ENCODE data around the gene NDUFAB1.

Gene NDUFAB1

GRCh38 chr16:23556881-23557778 is 39.0 kb downstream of the NDUFAB1 start, which contains the start of the genes EARS2 and UBFD1 (continued):
- TF ChIP-seq YY1 (tag by site-specific recombination; IDR thresholded peaks at IDR 0.05), result peak; percentile 86
- TF ChIP-seq ZNF354C (tag by site-specific recombination; IDR thresholded peaks at IDR 0.05; ENCODE audit: borderline replicate concordance, low read depth), result no peak
- no peak for TF ChIP-seq REPIN1 (tag by site-specific recombination; IDR thresholded peaks at IDR 0.05; ENCODE audit: low read depth)
- no peak for TF ChIP-seq ZNF530 (tag by site-specific recombination; IDR thresholded peaks at IDR 0.05; ENCODE audit: low read depth)
- no peak for TF ChIP-seq ZSCAN16 (tag by site-specific recombination; IDR thresholded peaks at IDR 0.05)
- no peak for TF ChIP-seq ZNF114 (tag by site-specific recombination; IDR thresholded peaks at IDR 0.05)
- TF ChIP-seq BCL11A (tag by site-specific recombination; IDR thresholded peaks at IDR 0.05; ENCODE audit: low read depth), result peak; percentile 97
- no peak for TF ChIP-seq ZNF677 (tag by site-specific recombination; IDR thresholded peaks at IDR 0.05)
- TF ChIP-seq KLF16 (tag by site-specific recombination; IDR thresholded peaks at IDR 0.05), result peak; percentile 94
- peak; percentile 70 for TF ChIP-seq ZBTB21 (tag by site-specific recombination; IDR thresholded peaks at IDR 0.05)
- TF ChIP-seq ZBTB44 (tag by site-specific recombination; IDR thresholded peaks at IDR 0.05), result no peak
- no peak for TF ChIP-seq ZNF610 (tag by site-specific recombination; IDR thresholded peaks at IDR 0.05; ENCODE audit: borderline replicate concordance)
- TF ChIP-seq YY2 (tag by site-specific recombination; IDR thresholded peaks at IDR 0.05), result peak; percentile 86
- TF ChIP-seq, protein P1, sequence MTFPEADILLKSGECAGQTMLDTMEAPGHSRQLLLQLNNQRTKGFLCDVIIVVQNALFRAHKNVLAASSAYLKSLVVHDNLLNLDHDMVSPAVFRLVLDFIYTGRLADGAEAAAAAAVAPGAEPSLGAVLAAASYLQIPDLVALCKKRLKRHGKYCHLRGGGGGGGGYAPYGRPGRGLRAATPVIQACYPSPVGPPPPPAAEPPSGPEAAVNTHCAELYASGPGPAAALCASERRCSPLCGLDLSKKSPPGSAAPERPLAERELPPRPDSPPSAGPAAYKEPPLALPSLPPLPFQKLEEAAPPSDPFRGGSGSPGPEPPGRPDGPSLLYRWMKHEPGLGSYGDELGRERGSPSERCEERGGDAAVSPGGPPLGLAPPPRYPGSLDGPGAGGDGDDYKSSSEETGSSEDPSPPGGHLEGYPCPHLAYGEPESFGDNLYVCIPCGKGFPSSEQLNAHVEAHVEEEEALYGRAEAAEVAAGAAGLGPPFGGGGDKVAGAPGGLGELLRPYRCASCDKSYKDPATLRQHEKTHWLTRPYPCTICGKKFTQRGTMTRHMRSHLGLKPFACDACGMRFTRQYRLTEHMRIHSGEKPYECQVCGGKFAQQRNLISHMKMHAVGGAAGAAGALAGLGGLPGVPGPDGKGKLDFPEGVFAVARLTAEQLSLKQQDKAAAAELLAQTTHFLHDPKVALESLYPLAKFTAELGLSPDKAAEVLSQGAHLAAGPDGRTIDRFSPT (tag by site-specific recombination; IDR thresholded peaks at IDR 0.05), result no peak
- TF ChIP-seq, protein P2, sequence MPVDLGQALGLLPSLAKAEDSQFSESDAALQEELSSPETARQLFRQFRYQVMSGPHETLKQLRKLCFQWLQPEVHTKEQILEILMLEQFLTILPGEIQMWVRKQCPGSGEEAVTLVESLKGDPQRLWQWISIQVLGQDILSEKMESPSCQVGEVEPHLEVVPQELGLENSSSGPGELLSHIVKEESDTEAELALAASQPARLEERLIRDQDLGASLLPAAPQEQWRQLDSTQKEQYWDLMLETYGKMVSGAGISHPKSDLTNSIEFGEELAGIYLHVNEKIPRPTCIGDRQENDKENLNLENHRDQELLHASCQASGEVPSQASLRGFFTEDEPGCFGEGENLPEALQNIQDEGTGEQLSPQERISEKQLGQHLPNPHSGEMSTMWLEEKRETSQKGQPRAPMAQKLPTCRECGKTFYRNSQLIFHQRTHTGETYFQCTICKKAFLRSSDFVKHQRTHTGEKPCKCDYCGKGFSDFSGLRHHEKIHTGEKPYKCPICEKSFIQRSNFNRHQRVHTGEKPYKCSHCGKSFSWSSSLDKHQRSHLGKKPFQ (tag by site-specific recombination; IDR thresholded peaks at IDR 0.05), result no peak; the same call in 1 of the 2 replicates
- no peak for TF ChIP-seq ZFP37 (tag by site-specific recombination; IDR thresholded peaks at IDR 0.05)
- peak; percentile 59; the same call in 1 of the 2 replicates for TF ChIP-seq ZNF501 (tag by site-specific recombination; IDR thresholded peaks at IDR 0.05)
- no peak for TF ChIP-seq SALL2 (tag by site-specific recombination; IDR thresholded peaks at IDR 0.05; ENCODE audit: borderline replicate concordance)
- TF ChIP-seq OVOL3 (tag by site-specific recombination; IDR thresholded peaks at IDR 0.05), result no peak
- no peak; the same call in 1 of the 2 replicates for TF ChIP-seq ZBTB1 (tag by site-specific recombination; IDR thresholded peaks at IDR 0.05)
- peak; percentile 82 for TF ChIP-seq SCRT2 (tag by site-specific recombination; IDR thresholded peaks at IDR 0.05)
- peak; percentile 100 for TF ChIP-seq KLF10 (tag by site-specific recombination; IDR thresholded peaks at IDR 0.05)
- TF ChIP-seq ZNF670 (tag by site-specific recombination; IDR thresholded peaks at IDR 0.05; ENCODE audit: low read depth), result no peak
- TF ChIP-seq ZBTB8A (tag by site-specific recombination; IDR thresholded peaks at IDR 0.05), result peak; percentile 36
- TF ChIP-seq ZNF335 (tag by site-specific recombination; conservative IDR thresholded peaks at IDR 0.05), result peak; percentile 80

Data from HEK293 (cell line).